Ectodermal cell (in vitro differentiated cells): Measurements from ENCODE around the gene TMEM132C.

Source experiments
- H3K27ac ChIP-seq: 2 replicates; pipeline ENCODE4 v1.7.0; 2013; ENCODE audit warnings: mild to moderate bottlenecking, low read depth, low read length; ENCODE audit not compliant: insufficient read depth, poor library complexity, severe bottlenecking
- H3K27me3 ChIP-seq: 2 replicates; pipeline ENCODE4 v1.7.0; 2013; ENCODE audit warnings: mild to moderate bottlenecking, low read length; ENCODE audit not compliant: insufficient read depth, control insufficient read depth, poor library complexity, severe bottlenecking
- H3K36me3 ChIP-seq: one replicate; pipeline ENCODE4 v1.7.0; 2013; ENCODE audit warnings: low read length; ENCODE audit not compliant: control insufficient read depth, insufficient read depth
- H3K4me1 ChIP-seq: one replicate; pipeline ENCODE4 v1.7.0; 2013; ENCODE audit warnings: low read length; ENCODE audit not compliant: control insufficient read depth, insufficient read depth
- H3K4me3 ChIP-seq: 2 replicates; pipeline ENCODE4 v1.7.0; 2013; ENCODE audit warnings: low read depth, low read length, control low read depth; ENCODE audit not compliant: insufficient read depth
- H3K9me3 ChIP-seq: 2 replicates; pipeline ENCODE4 v1.7.0; 2013; ENCODE audit warnings: mild to moderate bottlenecking, low read length, moderate library complexity; ENCODE audit not compliant: control insufficient read depth
- WGBS, 2 experiments: methylation state at CpG; one replicate each; pipeline ENCODE4 v1.1.7; 2013; ENCODE audit warnings: missing lambda C conversion rate in 2 of 2; 5-methylcytosine and 5-hydroxymethylcytosine counted together

TMEM132C gene

DNA sequence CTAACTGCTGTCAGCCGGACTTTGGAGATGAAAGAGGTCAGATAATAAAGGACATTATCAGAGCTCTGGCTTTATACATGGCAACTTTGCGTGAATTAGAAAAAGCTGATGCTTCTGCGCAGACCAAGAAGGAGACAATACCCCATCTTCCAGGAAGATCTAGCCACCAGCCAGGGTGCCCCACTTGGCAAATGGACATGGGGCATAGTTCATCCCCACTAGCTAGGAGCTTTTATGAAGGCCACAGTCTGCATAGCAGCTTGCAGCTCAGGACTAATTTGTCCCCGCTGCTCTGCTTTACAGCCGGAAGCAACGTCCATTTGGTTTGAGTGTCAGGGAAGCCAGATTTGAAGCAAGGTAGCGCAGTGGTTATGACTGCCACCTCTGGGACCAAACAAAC, 101.0 kb downstream of the TMEM132C start:
- Histone ChIP-seq H3K27me3 (no peaks in the 10 kb centered on the region), H3K27ac (no peak overlapping the region), H3K4me3 (no peak overlapping the region), H3K4me1 (peaks cover 35% of the 10 kb centered on the region), H3K9me3 (no peaks in the 10 kb centered on the region), H3K36me3 (no peaks in the 10 kb centered on the region)
- 92 to 96% methylated on average over 7 of the region's 7 CpGs for WGBS, 2 experiments

GRCh38 chr12:128381541-128381940, 114.6 kb downstream of the TMEM132C start:
- WGBS, 2 experiments = 20 to 27% methylated on average over 12 of the region's 12 CpGs
- H3K27me3 ChIP-seq = no peaks in the 10 kb centered on the region
- peak overlapping the region; percentile 87 for H3K27ac ChIP-seq

DNA sequence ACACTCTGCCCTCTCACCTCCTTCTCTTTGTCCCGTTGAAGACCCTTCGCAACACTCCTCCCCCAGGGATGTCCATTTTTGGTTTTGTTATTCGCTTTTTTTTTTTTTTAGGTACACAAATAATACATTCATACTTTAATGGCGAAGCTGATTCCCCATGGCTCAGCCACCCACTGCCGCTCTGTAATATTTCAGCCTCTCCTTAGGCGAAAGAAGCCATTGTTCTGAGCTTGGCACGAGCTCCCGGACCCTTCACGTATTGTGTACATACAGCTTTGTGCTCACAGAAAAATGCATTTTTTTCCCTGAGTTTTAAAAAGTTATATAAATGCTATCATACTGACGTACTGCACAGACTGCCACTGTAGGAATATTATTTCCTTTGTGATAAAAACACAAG, 115.0 kb downstream of the TMEM132C start:
- Histone ChIP-seq H3K4me3 (no peak overlapping the region), H3K4me1 (peaks cover 35% of the 10 kb centered on the region), H3K27me3 (no peaks in the 10 kb centered on the region), H3K27ac (peak overlapping the region; percentile 87), H3K36me3 (no peaks in the 10 kb centered on the region), H3K9me3 (no peaks in the 10 kb centered on the region)
- 69 to 70% methylated on average over 9 to 10 of the region's 10 CpGs for WGBS, 2 experiments

More at GRCh38 chr12:128381541-128381940, 114.6 kb downstream of the TMEM132C start:
- Histone ChIP-seq H3K4me1 (peaks cover 35% of the 10 kb centered on the region), H3K4me3 (no peak overlapping the region), H3K9me3 (no peaks in the 10 kb centered on the region), H3K36me3 (no peaks in the 10 kb centered on the region)

- H3K27ac ChIP-seq = peak overlapping the region; percentile 45
- no peak overlapping the region for H3K4me3 ChIP-seq
- 75 to 80% methylated on average over 7 of the region's 7 CpGs for WGBS, 2 experiments
- peaks cover 37% of the 10 kb centered on the region for H3K4me1 ChIP-seq
- H3K27me3 ChIP-seq = no peaks in the 10 kb centered on the region
- H3K36me3 ChIP-seq = no peaks in the 10 kb centered on the region
- H3K9me3 ChIP-seq = no peaks in the 10 kb centered on the region
Observed at GRCh38 chr12:128382946-128383345, 116.0 kb downstream of the TMEM132C start.

- H3K27me3 ChIP-seq = no peaks in the 10 kb centered on the region
Observed at GRCh38 chr12:128383357-128383937, 116.5 kb downstream of the TMEM132C start.

DNA sequence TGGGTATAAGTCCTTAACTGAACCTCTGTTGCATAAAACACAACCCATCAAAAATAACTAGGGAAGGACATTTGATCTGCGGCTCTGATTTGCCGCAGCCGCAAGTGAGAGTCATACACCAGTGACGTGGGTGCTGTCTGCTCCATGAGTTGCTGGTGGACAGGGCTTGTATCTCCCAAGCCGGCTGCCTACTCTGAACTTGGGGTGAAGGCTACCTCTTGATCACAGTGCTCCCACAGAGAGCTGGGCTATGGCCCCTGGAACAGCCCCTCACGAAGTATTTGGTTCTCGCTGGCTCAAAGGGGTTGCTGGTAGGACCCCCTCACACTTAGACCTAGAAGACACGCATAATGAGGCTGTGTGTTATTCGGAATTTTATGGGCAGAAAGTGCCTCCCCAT, 118.8 kb downstream of the TMEM132C start:
- Histone ChIP-seq H3K27ac (no peak overlapping the region), H3K9me3 (no peaks in the 10 kb centered on the region), H3K4me3 (no peak overlapping the region), H3K36me3 (no peaks in the 10 kb centered on the region), H3K4me1 (peaks cover 43% of the 10 kb centered on the region), H3K27me3 (no peaks in the 10 kb centered on the region)
- 94% methylated on average over 9 of the region's 9 CpGs for WGBS, 2 experiments

More at GRCh38 chr12:128383357-128383937, 116.5 kb downstream of the TMEM132C start:
- Histone ChIP-seq H3K4me1 (peaks cover 42% of the 10 kb centered on the region), H3K9me3 (no peaks in the 10 kb centered on the region), H3K4me3 (no peak overlapping the region), H3K36me3 (no peaks in the 10 kb centered on the region), H3K27ac (peak overlapping the region; percentile 85)
- 22% methylated on average over 18 of the region's 18 CpGs for WGBS, 2 experiments

DNA sequence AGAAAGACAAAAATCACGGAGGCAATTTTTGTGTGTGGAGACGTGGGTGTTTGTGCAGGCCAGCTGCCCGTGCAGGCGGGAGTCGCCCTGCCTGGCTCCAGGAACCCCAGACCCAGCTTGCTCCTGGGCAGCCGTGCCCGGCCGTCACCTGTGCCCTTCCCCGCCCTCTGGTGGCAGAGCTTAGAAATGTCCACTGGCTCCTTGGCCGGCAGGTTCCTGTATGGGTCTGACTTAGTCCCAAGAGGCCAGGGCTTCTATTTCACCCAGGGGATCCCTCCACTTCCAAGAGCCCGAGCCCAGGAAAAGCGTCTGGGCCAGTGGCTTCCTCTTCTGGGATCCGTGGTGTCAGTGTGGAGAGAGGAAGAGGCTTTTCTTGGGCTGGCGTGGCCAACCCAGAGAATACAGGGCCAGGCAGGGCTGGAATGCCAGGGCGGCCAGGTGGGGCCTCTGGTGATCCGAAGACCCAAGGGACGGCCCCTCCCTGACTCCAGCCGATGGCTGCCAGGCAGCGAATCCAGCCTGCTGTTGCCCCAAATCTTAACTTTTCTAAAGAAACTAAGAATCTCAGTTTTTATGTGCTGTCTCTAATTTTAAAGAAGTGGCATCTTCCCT, 120.9 kb downstream of the TMEM132C start:
- H3K27me3 ChIP-seq = no peaks in the 10 kb centered on the region
- H3K27ac ChIP-seq = no peak overlapping the region

GRCh38 chr12:128388461-128389000, 121.6 kb downstream of the TMEM132C start:
- H3K4me1 ChIP-seq = peaks cover 28% of the 10 kb centered on the region
- no peaks in the 10 kb centered on the region for H3K9me3 ChIP-seq
- 93 to 94% methylated on average over 14 of the region's 14 CpGs for WGBS, 2 experiments
- no peak overlapping the region for H3K4me3 ChIP-seq
- H3K27ac ChIP-seq = no peak overlapping the region
- no peaks in the 10 kb centered on the region for H3K36me3 ChIP-seq
- no peaks in the 10 kb centered on the region for H3K27me3 ChIP-seq

More for the DNA sequence above, 120.9 kb downstream of the TMEM132C start:
- WGBS, 2 experiments = 41 to 46% methylated on average over 19 of the region's 19 CpGs
- peaks cover 34% of the 10 kb centered on the region for H3K4me1 ChIP-seq
- H3K9me3 ChIP-seq = no peaks in the 10 kb centered on the region
- no peak overlapping the region for H3K4me3 ChIP-seq
- no peaks in the 10 kb centered on the region for H3K36me3 ChIP-seq

GRCh38 chr12:128393346-128393745, 126.4 kb downstream of the TMEM132C start:
- no peaks in the 10 kb centered on the region for H3K36me3 ChIP-seq
- H3K9me3 ChIP-seq = no peaks in the 10 kb centered on the region
- peaks cover 20% of the 10 kb centered on the region for H3K4me1 ChIP-seq
- no peak overlapping the region for H3K27ac ChIP-seq
- no peaks in the 10 kb centered on the region for H3K27me3 ChIP-seq
- H3K4me3 ChIP-seq = no peak overlapping the region
- WGBS, 2 experiments = 95 to 98% methylated on average over 3 of the region's 3 CpGs

- Histone ChIP-seq H3K4me3 (no peak overlapping the region), H3K27ac (no peak overlapping the region), H3K27me3 (no peaks in the 10 kb centered on the region), H3K36me3 (no peaks in the 10 kb centered on the region), H3K9me3 (no peaks in the 10 kb centered on the region), H3K4me1 (peaks cover 18% of the 10 kb centered on the region)
- 91 to 95% methylated on average over 2 of the region's 2 CpGs for WGBS, 2 experiments
Observed at GRCh38 chr12:128394137-128394536, 127.2 kb downstream of the TMEM132C start.
